Ascending aorta (tissue), 2 donors: ENCODE data around the gene AP1S3. TPM values are rescaled to one million over a fixed set of nuclear protein-coding genes. Genes with fewer than 3 reads are reported as not detected.

Experiments used
- DNase-seq, 2 donors: peaks; one replicate each; pipeline ENCODE4 v3.0.0-alpha.2; 2019; ENCODE audit warnings: low spot score in 2 of 2
- H3K27ac ChIP-seq, 2 donors: fragments of 200-600 bp; sonication (generic); one replicate each; pipeline ENCODE4 v1.5.1; 2016 to 2017; ENCODE audit warnings: mild to moderate bottlenecking in 1 of 2
- H3K27me3 ChIP-seq: fragments of 200-600 bp; sonication (generic); one replicate; pipeline ENCODE4 v1.5.1; 2017
- H3K36me3 ChIP-seq, 2 donors: fragments of 200-600 bp; sonication (generic); one replicate each; pipeline ENCODE4 v1.5.1; 2016
- H3K4me1 ChIP-seq, 2 donors: fragments of 200-600 bp; sonication (generic); one replicate each; pipeline ENCODE4 v1.5.1; 2016 to 2017; ENCODE audit warnings: mild to moderate bottlenecking in 1 of 2
- H3K4me3 ChIP-seq, 2 donors: fragments of 200-600 bp; sonication (generic); one replicate each; pipeline ENCODE4 v1.5.1; 2016 to 2017; ENCODE audit warnings: mild to moderate bottlenecking in 1 of 2
- H3K9me3 ChIP-seq, 2 donors: fragments of 200-600 bp; sonication (generic); one replicate each; pipeline ENCODE4 v1.5.1; 2016
- intact Hi-C: fragments of 100-400 bp; cut with DNase I; formaldehyde crosslinking; loops from one replicate; pipeline ENCODE4 v1.15.1; 2023
- total RNA-seq: library from RNA; depleted of rRNA; stranded (reverse); fragments of >200 nt; gene quantifications from one replicate; pipeline ENCODE4 v1.1.0, GENCODE V29; 2016
- TF ChIP-seq, protein P1 (sequence below), 3 experiments: fragments of 200-600 bp in 2 of 3; fragments of 450-650 bp in 1 of 3; sonication (generic) in 2 of 3; IDR thresholded peaks; one replicate each; pipeline ENCODE4 v1.5.1; 2016 to 2019; ENCODE audit warnings: antibody characterized with exemption in 3 of 3, mild to moderate bottlenecking in 1 of 3, moderate library complexity in 1 of 3

Gene AP1S3
- total RNA-seq, 1 donor from 2014 or later: not detected

DNA sequence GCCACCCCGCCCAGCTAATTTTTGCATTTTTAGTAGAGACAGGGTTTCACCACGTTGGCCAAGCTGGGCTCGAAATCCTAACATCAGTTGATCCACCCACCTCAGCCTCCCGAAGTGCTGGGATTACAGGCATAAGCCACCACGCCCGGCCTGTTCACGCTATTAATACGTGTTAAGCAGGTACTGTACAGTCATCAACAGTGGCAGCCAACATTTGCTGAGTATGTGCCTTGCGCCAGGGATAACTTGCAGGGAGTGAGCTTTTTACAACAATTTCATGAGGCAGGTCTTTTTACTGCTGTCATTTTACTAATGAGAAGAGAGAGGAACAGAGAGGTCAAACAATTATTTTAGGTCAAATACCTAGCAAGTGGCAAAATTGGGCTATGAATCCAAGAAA, 115.2 kb downstream of the AP1S3 start:
- H3K27me3 ChIP-seq: no peaks in the 10 kb centered on the region
- H3K9me3 ChIP-seq: no peaks in the 10 kb centered on the region
- intact Hi-C loops: loop anchor here (10.0 kb wide), 2 partner anchors 257 to 727 kb away; no protein-coding TSS in a partner anchor
- no peak overlapping the region for H3K4me3 ChIP-seq
- TF ChIP-seq, protein P1, sequence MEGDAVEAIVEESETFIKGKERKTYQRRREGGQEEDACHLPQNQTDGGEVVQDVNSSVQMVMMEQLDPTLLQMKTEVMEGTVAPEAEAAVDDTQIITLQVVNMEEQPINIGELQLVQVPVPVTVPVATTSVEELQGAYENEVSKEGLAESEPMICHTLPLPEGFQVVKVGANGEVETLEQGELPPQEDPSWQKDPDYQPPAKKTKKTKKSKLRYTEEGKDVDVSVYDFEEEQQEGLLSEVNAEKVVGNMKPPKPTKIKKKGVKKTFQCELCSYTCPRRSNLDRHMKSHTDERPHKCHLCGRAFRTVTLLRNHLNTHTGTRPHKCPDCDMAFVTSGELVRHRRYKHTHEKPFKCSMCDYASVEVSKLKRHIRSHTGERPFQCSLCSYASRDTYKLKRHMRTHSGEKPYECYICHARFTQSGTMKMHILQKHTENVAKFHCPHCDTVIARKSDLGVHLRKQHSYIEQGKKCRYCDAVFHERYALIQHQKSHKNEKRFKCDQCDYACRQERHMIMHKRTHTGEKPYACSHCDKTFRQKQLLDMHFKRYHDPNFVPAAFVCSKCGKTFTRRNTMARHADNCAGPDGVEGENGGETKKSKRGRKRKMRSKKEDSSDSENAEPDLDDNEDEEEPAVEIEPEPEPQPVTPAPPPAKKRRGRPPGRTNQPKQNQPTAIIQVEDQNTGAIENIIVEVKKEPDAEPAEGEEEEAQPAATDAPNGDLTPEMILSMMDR (IDR thresholded peaks at IDR 0.05): no peak
- no peak overlapping the region for H3K27ac ChIP-seq
- peaks cover 4 to 9% of the 10 kb centered on the region in 2 donors for H3K4me1 ChIP-seq
- DNase-seq: no peak
- H3K36me3 ChIP-seq: no peaks in the 10 kb centered on the region

DNA sequence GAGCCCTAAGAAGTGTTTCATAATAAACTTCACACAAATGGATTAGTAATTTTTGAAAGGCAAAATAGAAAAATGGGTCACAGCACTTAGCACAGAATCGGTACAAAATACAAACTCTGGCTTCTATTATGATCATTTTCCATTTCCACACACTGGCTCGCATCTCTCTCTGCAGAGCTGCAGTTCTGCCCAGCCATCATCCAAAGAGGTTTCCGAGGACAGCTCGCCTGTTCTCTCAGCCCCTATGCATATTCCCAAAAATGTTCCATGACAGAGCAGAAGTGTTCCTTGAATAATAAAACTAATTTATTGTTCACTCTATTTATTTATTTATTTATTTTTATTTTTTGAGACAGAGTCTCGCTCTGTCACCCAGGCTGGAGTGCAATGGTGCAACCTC, 115.6 kb downstream of the AP1S3 start:
- Histone ChIP-seq H3K4me1 (peaks cover 4 to 9% of the 10 kb centered on the region in 2 donors), H3K4me3 (no peak overlapping the region), H3K9me3 (no peaks in the 10 kb centered on the region), H3K27ac (no peak overlapping the region), H3K27me3 (no peaks in the 10 kb centered on the region), H3K36me3 (no peaks in the 10 kb centered on the region)
- intact Hi-C loops: loop anchor here (10.0 kb wide), 2 partner anchors 257 to 727 kb away; no protein-coding TSS in a partner anchor
- TF ChIP-seq, protein P1 (IDR thresholded peaks at IDR 0.05): no peak
- no peak for DNase-seq

DNA sequence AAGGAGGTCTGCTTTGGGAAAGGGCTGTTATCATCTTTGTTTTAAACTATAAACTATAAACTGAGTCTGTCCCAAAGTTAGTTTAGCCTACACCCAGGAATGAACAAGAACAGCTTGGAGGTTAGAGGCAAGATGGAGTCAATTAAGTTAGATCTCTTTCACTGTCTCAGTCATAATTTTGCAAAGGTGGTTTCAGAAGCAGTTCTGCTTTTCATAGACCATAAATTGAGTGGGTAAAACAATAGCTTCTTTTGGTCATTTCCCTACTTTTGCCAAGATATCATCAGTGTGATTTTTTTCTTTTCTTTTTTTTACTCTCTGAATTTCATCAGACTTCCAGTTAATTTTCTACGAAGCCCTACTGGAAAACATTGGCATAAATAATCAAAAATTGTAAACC, 117.0 kb downstream of the AP1S3 start:
- TF ChIP-seq, protein P1 (IDR thresholded peaks at IDR 0.05): no peak
- no peaks in the 10 kb centered on the region for H3K36me3 ChIP-seq
- DNase-seq: no peak
- no peaks in the 10 kb centered on the region for H3K27me3 ChIP-seq
- H3K4me3 ChIP-seq: no peak overlapping the region
- peaks cover 0 to 5% of the 10 kb centered on the region in 2 donors for H3K9me3 ChIP-seq
- no peak overlapping the region for H3K27ac ChIP-seq
- H3K4me1 ChIP-seq: peaks cover 0 to 2% of the 10 kb centered on the region in 2 donors
- intact Hi-C loops: loop anchor here (10.0 kb wide), 2 partner anchors 256 to 726 kb away; no protein-coding TSS in a partner anchor

DNA sequence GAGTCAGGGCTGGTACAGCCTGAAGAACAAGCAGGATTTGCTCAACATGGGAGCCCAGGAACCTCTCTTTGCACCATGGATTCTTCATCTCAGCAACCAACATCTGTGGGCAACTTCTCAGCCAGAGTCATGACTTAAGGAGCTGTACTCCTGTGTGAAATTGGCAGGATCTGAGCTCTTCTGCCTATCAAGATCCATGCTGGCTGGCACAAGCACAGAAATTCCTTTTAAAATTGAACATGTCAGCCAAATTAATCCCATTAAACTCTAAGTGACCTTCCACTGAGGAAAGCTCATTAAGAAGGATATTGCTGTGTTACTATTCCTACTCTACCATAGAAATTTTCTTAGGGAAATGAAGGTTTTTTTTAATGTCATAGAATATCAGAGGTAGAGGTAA, 124.7 kb downstream of the AP1S3 start:
- Histone ChIP-seq H3K9me3 (peaks cover 0 to 5% of the 10 kb centered on the region in 2 donors), H3K36me3 (no peaks in the 10 kb centered on the region), H3K4me1 (no peaks in the 10 kb centered on the region), H3K27ac (no peak overlapping the region), H3K27me3 (no peaks in the 10 kb centered on the region), H3K4me3 (no peak overlapping the region)
- no peak for DNase-seq
- TF ChIP-seq, protein P1 (IDR thresholded peaks at IDR 0.05): no peak
- intact Hi-C loops: no loop called here

DNA sequence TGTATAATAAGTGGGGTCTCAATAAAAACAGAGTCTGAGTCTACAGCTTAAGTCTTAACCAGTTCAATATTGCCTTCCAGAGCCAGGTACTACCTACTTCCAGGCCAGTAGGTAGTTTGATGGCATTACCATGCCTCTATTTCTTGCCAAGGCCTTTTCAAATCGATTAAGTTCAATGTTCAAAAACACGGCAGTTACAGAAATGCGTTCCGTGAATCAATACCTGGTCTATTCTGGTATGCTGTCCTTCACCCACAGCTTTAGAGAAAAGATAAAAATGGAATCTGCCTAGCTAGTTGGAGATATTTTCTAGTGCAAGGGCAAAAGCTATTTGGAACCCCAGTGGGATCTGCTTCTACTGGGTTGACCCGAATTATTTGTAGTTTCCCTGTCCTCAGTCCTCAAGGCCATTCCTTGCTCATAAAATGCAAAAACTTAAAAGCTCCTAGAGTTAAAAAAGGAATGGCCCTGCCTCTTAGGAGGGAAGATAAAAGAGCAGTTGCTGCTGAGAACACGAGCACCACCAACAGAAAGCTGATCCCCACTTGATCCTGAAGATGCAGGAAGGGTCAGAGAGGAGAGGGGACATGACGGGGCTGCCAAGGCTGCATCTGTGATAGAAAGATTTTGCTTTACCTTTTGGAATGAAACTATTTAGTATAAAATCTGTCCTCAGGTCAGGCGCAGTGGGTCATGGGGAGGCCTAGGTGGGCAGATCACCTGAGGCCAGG, 125.6 kb downstream of the AP1S3 start:
- intact Hi-C loops: no loop called here
- H3K4me1 ChIP-seq: no peaks in the 10 kb centered on the region

More for the DNA sequence above, 125.6 kb downstream of the AP1S3 start:
- Histone ChIP-seq H3K4me3 (no peak overlapping the region), H3K27ac (no peak overlapping the region), H3K27me3 (no peaks in the 10 kb centered on the region), H3K36me3 (no peaks in the 10 kb centered on the region), H3K9me3 (peaks cover 0 to 5% of the 10 kb centered on the region in 2 donors)
- TF ChIP-seq, protein P1 (IDR thresholded peaks at IDR 0.05): no peak
- DNase-seq: no peak

Other genes with a start within 250 kb of the AP1S3 start
- gene SCG2, start 235.2 kb downstream of the AP1S3 start, total RNA-seq: 0.32 TPM
- gene WDFY1, start 107.8 kb upstream of the AP1S3 start, total RNA-seq: 26.2 TPM
- 3.8 TPM for gene MRPL44, start 119.9 kb upstream of the AP1S3 start, total RNA-seq
- gene SERPINE2, start 201.7 kb upstream of the AP1S3 start, total RNA-seq: 86.1 TPM